Bone marrow (tissue), 2 donors: ENCODE measurements around the gene CDH16.
"Not testable (repeated sequence)": the region's sequence is repeated elsewhere in the genome, so short reads cannot be mapped to it uniquely, and the experiment has no call there.

Experiments
- DNase-seq, 2 donors: peaks; one replicate each; lab custom pipeline; 2025; lab: John Stamatoyannopoulos, UW

The CDH16 gene

GRCh38 chr16:66908762-66909559 is 9.7 kb downstream of the CDH16 start:
- DNase-seq, result no peak

DNA sequence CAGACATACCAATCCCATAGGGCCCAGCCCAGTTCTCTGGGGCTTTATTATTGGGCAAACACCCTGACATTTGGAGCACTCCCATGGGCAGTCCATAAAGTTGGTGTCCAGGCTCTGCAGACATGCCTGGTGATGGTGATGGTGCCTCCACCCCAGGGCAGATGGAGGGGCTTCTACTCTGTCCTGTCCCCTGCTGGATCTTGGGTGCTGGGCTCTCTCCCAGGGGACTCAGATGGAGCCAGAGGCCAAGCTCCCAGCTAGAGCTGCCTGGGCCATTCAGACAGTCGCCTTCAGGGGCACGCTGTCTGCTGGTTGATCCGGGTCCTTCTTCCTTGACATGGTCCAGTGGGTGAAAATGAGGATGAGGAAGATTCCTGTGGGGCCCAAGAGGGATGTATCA is 10.6 kb downstream of the CDH16 start:
- no peak for DNase-seq

DNA sequence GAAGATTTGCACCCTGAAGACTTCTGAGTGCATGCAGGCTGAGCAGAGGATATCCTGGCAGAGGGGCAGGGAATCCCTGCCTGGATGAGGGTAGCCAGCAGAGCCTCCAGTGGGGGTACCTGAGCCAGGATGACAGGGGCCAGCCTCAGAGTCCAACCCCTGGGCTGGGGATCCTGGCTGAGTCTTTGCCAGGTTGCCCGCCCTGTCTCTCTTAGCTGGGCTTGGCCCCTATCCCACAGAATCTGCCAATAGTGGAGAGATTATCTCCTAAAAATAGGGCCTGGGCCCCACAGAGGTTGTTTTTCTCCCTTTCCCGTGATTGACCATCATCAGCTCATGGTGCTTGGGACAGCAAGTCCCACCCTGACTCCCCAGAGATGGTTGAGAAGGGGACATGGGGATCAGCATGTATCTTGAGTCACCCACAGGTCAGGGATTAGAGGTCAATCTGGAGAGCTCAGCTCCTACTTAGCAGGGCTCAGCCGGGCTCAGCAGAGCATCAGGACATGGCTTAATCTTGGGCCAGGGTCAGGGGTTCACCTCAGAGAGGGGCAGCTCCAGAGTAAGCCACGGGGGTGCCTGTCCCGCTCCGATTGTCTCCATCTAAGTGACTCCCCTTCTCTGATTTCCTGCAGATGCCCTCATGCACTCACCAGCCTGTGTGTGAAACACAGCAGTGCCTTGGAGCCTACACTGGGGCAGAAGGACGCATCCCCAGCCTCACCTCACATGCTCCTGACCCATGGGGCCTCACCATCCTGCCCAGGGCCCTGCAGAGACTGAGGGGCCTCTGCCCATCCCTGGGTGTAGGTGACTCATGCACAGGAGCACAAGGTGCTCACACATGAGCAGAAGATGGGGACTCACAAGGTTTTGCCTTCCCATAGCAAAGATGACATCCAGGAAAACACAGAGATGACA is 11.5 kb downstream of the CDH16 start:
- DNase-seq, result no peak

- DNase-seq, result no peak
Observed at GRCh38 chr16:66905633-66906539, 12.8 kb downstream of the CDH16 start.

DNA sequence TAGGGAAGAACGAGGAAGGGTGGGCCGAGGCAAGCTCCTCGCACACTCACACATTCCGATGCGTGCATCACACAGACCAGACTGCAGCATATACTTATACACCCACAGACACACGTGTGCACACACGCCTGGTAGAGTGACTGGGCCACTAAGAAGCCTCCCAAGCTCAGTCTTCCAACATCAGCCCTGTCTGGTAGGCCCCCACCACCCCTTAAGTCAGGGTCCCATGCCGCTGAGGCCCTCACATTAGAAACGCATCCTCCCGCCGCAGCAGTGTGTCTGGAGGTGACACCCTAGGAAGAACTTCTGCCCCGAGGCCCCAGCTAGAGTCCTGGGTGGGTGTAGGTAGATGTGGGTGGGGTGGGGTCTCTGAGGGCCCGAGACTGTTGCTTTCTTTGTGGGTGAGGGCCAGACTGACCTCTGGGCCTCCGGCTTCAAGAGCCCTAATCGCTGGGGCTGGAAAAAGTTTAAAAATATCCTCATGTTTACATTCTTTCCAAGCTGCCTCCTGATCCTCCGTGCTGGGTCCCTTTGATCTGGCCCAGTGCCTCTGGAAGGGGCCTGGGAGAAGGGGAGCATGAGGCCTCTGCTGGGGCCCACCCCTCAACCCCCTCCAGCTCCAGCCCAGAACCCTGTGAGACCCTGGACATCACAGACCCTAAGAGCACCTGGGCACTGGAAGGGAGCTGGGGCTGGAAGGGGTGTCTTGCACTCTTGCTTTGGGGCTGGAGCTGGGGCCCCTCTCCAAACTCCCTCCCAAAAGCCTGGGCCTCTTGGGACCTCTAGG is 13.6 kb downstream of the CDH16 start:
- no peak for DNase-seq

DNA sequence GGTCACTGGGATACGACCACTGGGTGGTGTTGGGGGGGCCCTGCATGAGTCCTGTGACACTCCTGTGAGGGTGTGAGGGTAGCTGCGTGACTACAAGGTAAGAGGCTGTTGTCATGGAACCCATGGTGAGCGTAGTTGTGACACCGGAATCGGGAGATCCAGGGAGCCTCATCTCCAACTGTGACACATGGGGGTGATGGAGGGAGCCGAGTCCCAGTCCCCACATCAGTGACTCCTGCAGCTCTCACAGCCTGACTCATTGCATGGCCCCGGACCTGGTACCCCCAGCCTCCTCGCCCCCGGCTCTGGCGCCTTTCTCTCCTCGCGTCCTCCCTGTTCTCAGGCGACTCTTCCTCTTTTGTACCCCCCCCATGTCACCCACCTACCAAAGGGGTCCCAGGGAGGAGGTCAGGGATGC is 14.2 kb downstream of the CDH16 start:
- DNase-seq, result no peak

- no peak for DNase-seq
Observed at GRCh38 chr16:66903544-66904427, 14.9 kb downstream of the CDH16 start.

DNA sequence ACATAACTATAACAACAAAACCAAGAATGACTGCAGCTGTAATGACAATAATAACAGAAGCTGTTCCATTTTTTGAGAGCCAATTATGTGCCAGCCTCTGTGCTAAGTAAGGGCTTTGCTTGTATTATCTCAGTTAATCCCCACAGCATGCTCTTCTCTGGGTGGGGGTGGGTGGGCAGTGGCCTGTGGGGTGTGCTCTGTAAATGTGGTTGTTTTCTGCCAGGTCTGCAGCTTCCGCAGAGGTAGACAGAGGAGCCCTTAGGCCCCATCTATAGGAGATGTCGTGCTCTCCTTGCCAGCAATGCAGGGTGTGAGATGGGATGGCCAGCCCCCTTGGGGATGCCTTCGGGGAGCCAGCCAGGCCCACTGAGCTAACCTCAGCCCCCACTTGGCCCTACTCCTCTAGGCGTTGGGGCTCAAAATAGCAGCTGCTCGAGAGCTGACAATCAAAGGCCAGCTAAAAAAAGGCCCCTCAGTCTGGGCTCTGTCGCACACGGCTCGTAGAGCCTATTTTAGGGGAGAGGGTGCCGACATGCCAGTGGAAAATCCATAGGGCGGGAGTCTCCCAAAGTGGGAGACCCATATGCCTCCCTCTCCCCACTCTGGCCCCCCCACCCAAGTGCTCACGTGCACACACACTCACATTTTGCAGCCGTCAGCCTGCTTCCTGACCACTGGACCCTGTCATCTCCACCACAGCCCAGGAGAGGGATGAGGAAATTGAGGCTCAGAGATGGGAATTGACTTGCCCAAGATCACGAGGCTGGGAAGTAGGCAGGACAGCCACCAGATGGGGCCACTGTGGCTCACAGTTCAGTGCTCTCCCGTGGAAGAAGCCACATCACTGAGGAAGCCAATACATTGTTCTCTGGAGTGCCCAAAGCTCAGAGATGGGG is 15.8 kb downstream of the CDH16 start:
- no peak for DNase-seq

GRCh38 chr16:66901626-66902025 is 17.1 kb downstream of the CDH16 start:
- no peak for DNase-seq

GRCh38 chr16:66900721-66901441 is 17.8 kb downstream of the CDH16 start:
- no peak for DNase-seq

- no peak for DNase-seq
Observed at GRCh38 chr16:66899945-66900710, 18.6 kb downstream of the CDH16 start.

GRCh38 chr16:66899310-66899944 is 19.3 kb downstream of the CDH16 start:
- no peak for DNase-seq

- DNase-seq, result no peak
Observed at GRCh38 chr16:66898933-66899309, 19.8 kb downstream of the CDH16 start.

DNA sequence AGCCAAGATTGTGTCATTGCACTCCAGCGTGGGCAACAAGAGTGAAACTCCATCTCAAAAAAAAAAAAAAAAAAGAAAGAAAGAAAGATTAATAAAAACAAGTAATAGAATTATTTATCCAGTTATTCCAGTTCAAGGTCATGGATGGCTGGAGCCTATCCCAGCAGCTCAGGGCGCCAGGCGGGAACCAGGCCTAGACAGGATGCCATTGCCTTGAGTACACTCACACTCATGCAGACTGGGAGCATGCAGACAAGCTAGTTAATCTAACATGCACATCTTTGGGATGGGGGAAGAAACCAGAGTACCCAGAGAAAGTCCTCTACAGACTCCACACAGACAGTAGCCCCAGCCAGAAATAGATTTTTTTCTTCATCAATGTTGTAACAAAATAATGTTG is 20.5 kb downstream of the CDH16 start:
- DNase-seq, result no peak

- not testable (repeated sequence) for DNase-seq
Observed at GRCh38 chr16:66896682-66897081, 22.0 kb downstream of the CDH16 start.

- DNase-seq, result no peak
Observed at GRCh38 chr16:66895999-66896398, 22.7 kb downstream of the CDH16 start.

- DNase-seq, result no peak
Observed at GRCh38 chr16:66895689-66895979, 23.1 kb downstream of the CDH16 start.
